Muscle of arm (tissue), 12 donors: Measurements from ENCODE around the gene PRSS50. TPM values are rescaled to one million over a fixed set of nuclear protein-coding genes. Genes with fewer than 3 reads are reported as not detected.
"Not testable (repeated sequence)": the region's sequence is repeated elsewhere in the genome, so short reads cannot be mapped to it uniquely, and the experiment has no call there.

Source experiments
- DNase-seq: peaks from one replicate; pipeline ENCODE4 v3.0.0-alpha.2; 2013
- polyA plus RNA-seq, 12 donors: library from polyadenylated mRNA; unstranded; fragments of 120-200 nt; gene quantifications; one replicate each; pipeline ENCODE4 v1.2.1, GENCODE V29; 2013; ENCODE audit not compliant: insufficient read length in 12 of 12

The PRSS50 gene
- polyA plus RNA-seq, 12 donors, result 0.10 to 1.1 (median 0.20) TPM; not detected in 4

GRCh38 chr3:46708401-46709156 is 9.1 kb downstream of the PRSS50 start:
- no peak for DNase-seq

DNA sequence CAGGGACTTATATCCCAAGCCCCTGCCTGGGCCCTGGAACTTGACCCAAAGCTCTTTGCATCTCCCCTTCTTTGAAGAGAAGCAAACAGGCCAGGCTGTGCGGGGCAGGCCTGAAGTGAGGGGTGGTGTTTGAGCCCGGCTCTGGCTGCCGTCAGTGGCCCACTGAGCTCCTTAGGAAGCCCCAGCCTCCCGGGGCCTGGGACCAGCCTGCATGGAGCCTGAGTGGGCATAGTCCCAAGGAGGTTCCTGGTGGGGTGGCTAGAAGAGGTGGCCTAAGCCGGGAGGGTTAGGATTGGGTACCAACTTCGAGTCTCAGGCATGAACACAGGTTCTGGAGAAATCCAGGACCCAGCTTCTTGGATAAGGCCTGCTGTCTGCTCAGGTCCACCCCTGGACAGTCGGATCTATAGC is 10.1 kb downstream of the PRSS50 start:
- DNase-seq, result no peak

GRCh38 chr3:46706771-46707582 is 10.7 kb downstream of the PRSS50 start:
- DNase-seq, result no peak

GRCh38 chr3:46705751-46706552 is 11.7 kb downstream of the PRSS50 start:
- no peak for DNase-seq

DNA sequence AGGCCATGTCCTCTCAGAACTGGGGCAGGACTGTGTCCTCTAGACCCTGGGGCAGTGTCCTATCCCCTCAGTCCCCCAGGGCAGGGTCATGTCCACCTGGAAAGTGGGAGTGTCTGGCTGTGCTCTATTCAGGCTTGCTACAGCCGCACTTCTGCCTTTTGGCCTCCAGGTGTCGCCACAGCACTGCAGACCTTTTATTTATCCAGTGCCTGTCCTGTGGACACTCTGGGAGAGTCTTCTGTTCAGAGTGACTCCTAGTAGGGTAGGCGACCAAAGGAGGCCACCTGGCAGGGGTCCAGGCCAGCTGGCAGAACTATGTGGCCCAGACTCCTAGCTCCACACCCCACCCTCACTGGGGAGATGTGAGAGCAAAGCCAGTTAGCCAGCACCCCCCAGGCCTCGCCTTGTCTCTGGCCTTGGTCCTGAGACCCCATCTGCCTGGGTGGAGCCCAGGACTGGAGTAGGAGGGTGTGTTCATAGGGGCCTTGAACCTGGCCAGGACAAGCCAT is 12.6 kb downstream of the PRSS50 start:
- DNase-seq, result peak; percentile 78

DNA sequence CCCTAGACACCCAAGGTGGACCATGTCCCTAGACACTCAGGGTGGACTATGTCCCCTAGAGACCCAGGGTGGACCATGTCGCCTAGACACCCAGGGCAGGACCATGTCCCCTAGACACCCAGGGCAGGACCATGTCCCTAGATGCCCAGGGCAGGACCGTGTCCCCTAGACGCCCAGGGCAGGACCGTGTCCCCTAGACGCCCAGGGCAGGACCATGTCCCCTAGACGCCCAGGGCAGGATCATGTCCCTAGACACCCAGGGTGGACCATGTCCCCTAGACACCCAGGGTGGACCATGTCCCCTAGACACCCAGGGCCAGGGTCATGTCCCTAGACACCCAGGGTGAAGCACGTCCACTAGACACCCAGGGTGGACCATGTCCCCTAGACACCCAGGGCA is 13.3 kb downstream of the PRSS50 start:
- DNase-seq, result not testable (repeated sequence)

DNA sequence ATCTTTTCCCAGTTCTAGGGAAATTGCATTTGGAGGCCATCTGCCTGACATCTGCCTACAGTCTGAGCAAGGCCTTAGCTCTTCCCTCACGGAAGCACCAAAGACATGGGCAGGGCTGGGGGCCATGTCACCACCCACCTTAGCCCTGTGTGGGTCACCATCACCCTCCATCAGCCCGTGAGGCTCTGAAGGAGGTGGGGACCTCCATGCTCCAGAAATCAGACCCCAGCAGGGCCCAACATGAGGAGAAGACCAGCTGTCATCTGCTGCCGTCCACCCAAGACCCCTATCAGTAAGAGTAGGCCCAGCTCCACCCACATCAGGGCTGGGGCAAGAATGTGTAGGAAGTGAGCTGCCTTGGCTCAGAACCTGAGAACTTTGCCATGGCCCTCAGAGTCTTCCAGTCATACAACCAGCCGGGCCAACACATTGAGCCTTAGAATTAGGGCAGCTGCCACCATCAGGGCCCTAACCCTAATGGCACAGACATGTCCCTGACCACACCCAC is 14.6 kb downstream of the PRSS50 start:
- DNase-seq, result no peak

GRCh38 chr3:46702246-46703012 is 15.2 kb downstream of the PRSS50 start:
- no peak for DNase-seq

DNA sequence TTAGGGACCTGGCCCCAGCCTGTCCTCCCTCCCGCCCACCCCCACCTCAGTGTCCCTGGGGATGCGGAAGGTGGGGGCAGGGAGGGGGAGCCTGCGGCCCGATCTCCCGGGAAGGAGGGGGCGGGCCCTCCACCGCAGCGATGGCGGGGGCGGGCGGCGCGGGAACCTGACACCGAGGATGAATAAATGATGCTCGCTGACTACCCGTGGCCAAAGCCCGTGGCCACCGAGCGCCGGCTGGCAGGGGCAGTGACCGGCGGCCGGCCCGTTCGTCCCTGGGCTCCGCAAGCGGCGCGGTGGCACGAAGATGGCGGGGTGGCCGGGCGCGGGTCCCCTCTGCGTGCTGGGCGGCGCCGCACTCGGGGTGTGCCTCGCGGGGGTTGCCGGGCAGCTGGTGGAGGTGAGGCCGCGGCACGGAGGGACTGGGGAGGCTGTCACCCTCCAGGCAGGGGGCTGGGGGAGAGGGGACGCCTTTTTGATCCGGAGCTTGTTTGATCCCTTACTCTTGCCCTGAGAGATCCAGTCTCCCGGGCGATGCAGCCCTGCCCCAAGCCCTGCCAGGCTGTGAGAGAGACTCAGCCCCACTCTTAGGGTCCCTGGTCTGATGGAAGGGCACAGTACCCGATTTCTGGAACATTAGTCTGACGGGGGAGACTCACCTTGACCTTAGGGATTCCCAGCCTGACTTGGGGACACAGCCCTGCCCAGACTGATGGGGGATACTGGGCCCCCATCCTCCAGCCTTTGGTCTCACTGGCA is 16.3 kb downstream of the PRSS50 start, which contains the start of gene TMIE:
Gene TMIE, plus strand, starts transcription at position 212 of the 759 bp plus-strand sequence. Its CDS starts 96 bp downstream, at position 308.
- no peak for DNase-seq

GRCh38 chr3:46700772-46701171 is 16.9 kb downstream of the PRSS50 start:
- DNase-seq, result no peak

DNA sequence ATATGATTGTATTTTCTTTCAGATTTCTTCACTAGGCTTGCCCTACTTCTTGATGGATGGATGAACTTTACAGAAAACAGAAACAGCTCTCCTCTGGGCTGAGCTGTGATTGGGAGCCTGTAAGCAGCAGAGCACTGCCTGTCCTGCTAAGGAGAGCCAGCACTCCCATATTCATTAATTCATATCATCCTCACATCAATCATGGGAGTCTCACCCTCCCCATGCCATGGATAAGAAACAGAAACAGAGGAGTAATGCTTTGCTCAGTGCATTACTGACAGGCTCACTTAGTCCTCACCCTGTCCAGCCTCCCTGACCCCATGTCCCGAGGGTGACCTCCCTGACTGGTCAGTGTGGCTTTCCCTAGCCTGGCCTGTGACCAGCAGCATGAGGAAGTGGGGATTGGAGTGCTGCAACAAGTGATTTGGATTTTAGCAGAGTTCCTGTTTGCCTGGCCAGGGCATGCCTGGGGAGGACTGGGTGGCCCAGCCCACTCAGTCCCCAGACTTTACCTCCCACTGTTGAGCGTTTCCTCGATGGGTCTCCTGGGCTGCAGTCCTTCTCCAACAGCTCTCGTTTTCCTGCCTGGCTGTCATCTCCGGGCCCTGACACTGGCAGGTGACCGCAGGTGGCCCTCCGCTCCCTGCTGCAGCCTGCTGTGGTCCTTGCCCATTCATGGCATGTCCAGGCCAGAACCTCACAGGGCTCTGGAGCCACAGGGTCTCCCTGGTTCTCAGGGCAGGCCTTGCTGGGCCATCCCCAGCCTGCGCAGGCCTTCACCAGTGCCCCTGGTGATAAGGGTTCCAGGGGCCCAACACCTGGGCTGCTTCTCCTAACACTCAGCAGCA is 17.8 kb downstream of the PRSS50 start:
- no peak for DNase-seq

DNA sequence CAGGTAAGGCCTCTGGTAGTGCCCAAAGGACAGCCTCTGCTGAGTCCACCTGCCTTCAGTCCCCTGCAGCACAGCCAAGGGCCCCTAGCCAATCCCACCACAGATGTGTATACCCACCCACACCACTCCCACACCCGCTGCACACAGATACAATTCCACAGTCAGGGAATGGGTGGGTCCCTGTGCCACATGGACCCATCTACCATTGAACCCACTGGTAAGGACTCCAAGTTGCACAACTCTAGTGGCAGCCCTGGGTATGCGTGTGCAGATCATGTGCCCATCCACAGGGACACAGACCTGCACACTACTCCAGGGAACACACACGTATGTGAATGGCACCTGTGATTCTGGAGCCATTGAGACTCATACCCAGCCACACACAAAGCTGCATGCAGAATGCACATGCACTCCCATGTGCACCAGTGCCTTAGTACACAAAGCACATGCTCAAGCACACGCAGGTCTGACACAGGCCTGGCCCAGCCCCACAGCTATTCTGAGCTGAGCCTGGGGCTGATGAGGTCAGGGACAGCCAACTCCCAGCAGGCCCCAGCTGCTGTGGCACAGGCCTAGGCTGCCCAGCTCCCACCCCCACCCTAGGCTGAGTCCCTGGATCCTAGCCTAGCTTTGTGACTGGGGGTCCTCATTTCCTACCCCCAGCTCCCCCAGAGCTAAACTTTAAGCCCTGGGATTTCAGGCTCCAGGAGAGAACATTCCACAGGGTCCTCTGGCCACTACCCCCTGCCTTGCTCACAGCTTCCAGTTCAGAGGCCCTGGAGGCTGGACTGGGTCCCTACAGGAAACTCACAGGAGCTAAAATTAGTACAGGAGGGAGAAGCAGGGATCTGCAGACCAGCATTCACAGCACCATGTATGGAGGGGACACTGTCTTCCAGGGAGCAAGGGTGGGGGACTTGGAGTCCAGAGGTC is 21.4 kb downstream of the PRSS50 start:
- no peak for DNase-seq

GRCh38 chr3:46695177-46695961 is 22.3 kb downstream of the PRSS50 start:
- DNase-seq, result peak; percentile 37

DNA sequence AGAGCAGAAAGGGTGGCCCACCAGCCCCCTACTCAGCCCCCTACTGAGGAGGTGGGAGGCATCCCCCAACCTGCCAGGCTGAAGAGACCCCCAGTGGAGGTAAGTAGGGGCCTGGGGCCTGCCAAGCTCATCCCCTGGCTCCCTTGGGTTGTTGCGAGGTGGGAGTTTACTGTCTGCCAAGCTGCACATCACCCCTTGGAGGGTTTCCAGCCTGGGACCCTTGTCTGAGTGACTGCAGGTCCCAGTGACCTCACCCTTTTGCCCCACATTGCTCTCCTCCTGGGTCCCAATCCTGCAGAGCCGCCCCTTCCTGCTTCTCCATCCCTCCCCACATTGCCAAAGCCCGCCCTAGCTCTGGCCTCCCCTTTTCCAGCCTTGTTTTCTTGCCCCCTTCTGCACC is 23.1 kb downstream of the PRSS50 start:
- DNase-seq, result no peak

DNA sequence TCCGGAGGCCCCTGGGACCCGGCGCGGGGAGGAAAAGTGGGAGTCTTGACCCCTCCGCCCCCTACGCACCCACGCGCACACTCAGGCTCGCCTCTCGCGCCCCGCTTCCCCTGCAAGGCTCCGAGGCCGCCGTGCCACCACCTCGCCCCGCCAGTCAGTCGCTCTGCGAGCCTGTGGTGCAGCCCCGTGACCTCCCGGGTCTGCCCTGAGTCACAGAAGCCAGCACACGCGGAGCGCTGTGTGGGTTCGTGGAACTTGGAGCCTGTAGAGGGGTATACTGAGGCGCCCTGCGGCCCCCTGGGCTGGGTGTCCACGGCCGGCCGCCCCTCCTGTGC is 23.8 kb downstream of the PRSS50 start:
- DNase-seq, result no peak

- no peak for DNase-seq
Measured at GRCh38 chr3:46693038-46693891, 24.4 kb downstream of the PRSS50 start, which contains the start of gene ALS2CL. TSS of gene ALS2CL (minus strand) at chr3:46693679. CDS start at chr3:46689440, 4,239 bp downstream.
